ENCODE measurements around the gene NSUN3. TPM values are rescaled to one million over a fixed set of nuclear protein-coding genes. Genes with fewer than 3 reads are reported as not detected.
"Not testable (repeated sequence)": the region's sequence is repeated elsewhere in the genome, so short reads cannot be mapped to it uniquely, and the experiment has no call there.

NSUN3 gene
- total and polyA plus RNA-seq, 2 donors (not counting 1 experiment from before 2014, with no cell fraction given): 6.5 to 25.7 TPM

DNA sequence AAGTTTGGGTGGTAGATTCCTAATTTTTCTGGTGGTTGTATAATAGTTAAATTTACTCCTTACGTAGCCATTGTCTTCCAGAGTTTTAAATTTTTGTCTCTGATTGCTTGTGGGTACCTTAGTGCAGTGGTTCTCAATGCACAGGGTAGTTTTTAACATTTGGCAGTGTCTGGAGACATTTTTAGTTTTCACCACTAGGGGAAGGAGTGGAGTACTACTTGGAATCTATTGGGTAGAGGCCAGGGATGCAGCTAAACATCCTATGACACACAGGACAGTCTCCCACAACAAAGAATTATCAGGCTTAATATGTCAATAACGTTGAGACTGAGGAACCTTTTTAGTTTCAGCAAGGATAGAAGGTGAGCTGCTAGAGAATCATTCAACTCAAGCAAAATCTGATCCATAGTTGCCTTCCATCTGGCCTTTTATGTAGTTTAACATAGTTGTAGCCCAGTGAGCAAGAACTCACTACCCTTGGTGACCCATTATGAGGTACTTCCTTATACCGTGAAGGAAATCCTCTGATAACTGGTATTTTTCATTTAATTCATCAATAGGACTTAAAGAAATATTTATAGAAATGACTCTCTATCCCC lies 25.9 kb upstream of the NSUN3 start:
- H3K27me3 Mint-ChIP-seq: no peaks in the 10 kb centered on the region
- Histone ChIP-seq H3K4me1 (ENCODE audit: control insufficient read depth in 2 of 2, insufficient read depth in 2 of 2, low read length in 2 of 2) (no peaks in the 10 kb centered on the region), H3K4me2 (replicated peaks; ENCODE audit: low read depth, low read length, poor library complexity, severe bottlenecking) (no peak overlapping the region), H3K9me3 (ENCODE audit: control extremely low read depth in 1 of 3, control insufficient read depth in 2 of 3, insufficient read depth in 1 of 3, low read length in 2 of 3) (no peaks in the 10 kb centered on the region), H3K27me3 (replicated peaks in 1 of 4; ENCODE audit: control extremely low read depth in 1 of 4, control insufficient read depth in 3 of 4, insufficient read depth in 4 of 4, low read length in 3 of 4) (no peaks in the 10 kb centered on the region), H3K4me3 (ENCODE audit: control extremely low read depth in 1 of 5, extremely low read depth in 1 of 5, insufficient read depth in 1 of 5, low read depth in 2 of 5, low read length in 4 of 5) (no peak overlapping the region), H3K27ac (ENCODE audit: low read length in 2 of 2) (no peak overlapping the region), H4K20me1 (ENCODE audit: control insufficient read depth, insufficient read depth, low read length, poor library complexity, severe bottlenecking) (no peaks in the 10 kb centered on the region), H2AFZ (ENCODE audit: insufficient read depth, low read depth, low read length, poor library complexity, severe bottlenecking) (no peak overlapping the region), H3K9ac (ENCODE audit: low read length) (no peak overlapping the region), H3K79me2 (ENCODE audit: control insufficient read depth, insufficient read depth, low read length) (no peaks in the 10 kb centered on the region), H3K36me3 (replicated peaks in 1 of 2; ENCODE audit: control extremely low read depth in 1 of 2, control insufficient read depth in 1 of 2, extremely low read depth in 1 of 2, insufficient read depth in 2 of 2, low read length in 1 of 2) (no peaks in the 10 kb centered on the region)
- WGBS (ENCODE audit: insufficient coverage): no CpG with 5 or more reads among the region's 3 CpGs
- H3K27ac Mint-ChIP-seq: no peak overlapping the region
- ChIA-PET CTCF (interaction anchor here (1.0 to 2.1 kb wide), 4 partner anchors 11 to 33 kb away, joined by 3 to 10 read pairs (median 5); partner anchors contain the start of genes DHFR2 and NSUN3), POLR2A (no interaction called here)
- TF ChIP-seq CTCF (IDR thresholded peaks at IDR 0.05): peak; percentile 50
- TF ChIP-seq EZH2 (IDR thresholded peaks at IDR 0.05; ENCODE audit: borderline replicate concordance, insufficient read depth, low read depth, low read length, poor library complexity, severe bottlenecking): no peak
- intact Hi-C loops (cut with micrococcal nuclease): no loop called here
- no peaks in the 10 kb centered on the region for H3K9me3 Mint-ChIP-seq (ENCODE audit: insufficient read depth)
- no peaks in the 10 kb centered on the region for H3K4me1 Mint-ChIP-seq
- ATAC-seq (ENCODE audit: low read depth): peak; percentile 17
- DNase-seq: no peak
- no peak overlapping the region for H3K4me3 Mint-ChIP-seq

- Mint-ChIP-seq H3K4me1 (no peaks in the 10 kb centered on the region), H3K9me3 (ENCODE audit: insufficient read depth) (no peaks in the 10 kb centered on the region), H3K27me3 (no peaks in the 10 kb centered on the region), H3K4me3 (no peak overlapping the region), H3K27ac (no peak overlapping the region)
- no peak overlapping the region for H3K9ac ChIP-seq (ENCODE audit: low read length)
- H3K27ac ChIP-seq (ENCODE audit: low read length in 2 of 2): no peak overlapping the region
- TF ChIP-seq CTCF (IDR thresholded peaks at IDR 0.05) (no peak), EZH2 (IDR thresholded peaks at IDR 0.05; ENCODE audit: borderline replicate concordance, insufficient read depth, low read depth, low read length, poor library complexity, severe bottlenecking) (no peak)
- H3K79me2 ChIP-seq (ENCODE audit: control insufficient read depth, insufficient read depth, low read length): no peaks in the 10 kb centered on the region
- POLR2A ChIA-PET: no interaction called here
- H2AFZ ChIP-seq (ENCODE audit: insufficient read depth, low read depth, low read length, poor library complexity, severe bottlenecking): no peak overlapping the region
- no peaks in the 10 kb centered on the region for H4K20me1 ChIP-seq (ENCODE audit: control insufficient read depth, insufficient read depth, low read length, poor library complexity, severe bottlenecking)
- H3K36me3 ChIP-seq (replicated peaks in 1 of 2; ENCODE audit: control extremely low read depth in 1 of 2, control insufficient read depth in 1 of 2, extremely low read depth in 1 of 2, insufficient read depth in 2 of 2, low read length in 1 of 2): no peaks in the 10 kb centered on the region
- DNase-seq (no peak), ATAC-seq (ENCODE audit: low read depth) (no peak)
- no peak overlapping the region for H3K4me3 ChIP-seq (ENCODE audit: control extremely low read depth in 1 of 5, extremely low read depth in 1 of 5, insufficient read depth in 1 of 5, low read depth in 2 of 5, low read length in 4 of 5)
- no CpG with 5 or more reads among the region's 1 CpG for WGBS (ENCODE audit: insufficient coverage)
- no peak overlapping the region for H3K4me2 ChIP-seq (replicated peaks; ENCODE audit: low read depth, low read length, poor library complexity, severe bottlenecking)
- peaks cover 0 to 10% (median 0%) of the 10 kb centered on the region in 3 donors for H3K9me3 ChIP-seq (ENCODE audit: control extremely low read depth in 1 of 3, control insufficient read depth in 2 of 3, insufficient read depth in 1 of 3, low read length in 2 of 3)
- intact Hi-C loops (cut with micrococcal nuclease): no loop called here
- H3K27me3 ChIP-seq (replicated peaks in 1 of 4; ENCODE audit: control extremely low read depth in 1 of 4, control insufficient read depth in 3 of 4, insufficient read depth in 4 of 4, low read length in 3 of 4): no peaks in the 10 kb centered on the region
- H3K4me1 ChIP-seq (ENCODE audit: control insufficient read depth in 2 of 2, insufficient read depth in 2 of 2, low read length in 2 of 2): no peaks in the 10 kb centered on the region
- CTCF ChIA-PET: no interaction called here
Measured at GRCh38 chr3:94043285-94043684, 19.6 kb upstream of the NSUN3 start.

- H3K27me3 ChIP-seq (replicated peaks in 1 of 4; ENCODE audit: control extremely low read depth in 1 of 4, control insufficient read depth in 3 of 4, insufficient read depth in 4 of 4, low read length in 3 of 4); DNase-seq; H3K4me3 Mint-ChIP-seq; H3K9ac ChIP-seq (ENCODE audit: low read length); H3K27ac Mint-ChIP-seq; H3K4me3 ChIP-seq (ENCODE audit: control extremely low read depth in 1 of 5, extremely low read depth in 1 of 5, insufficient read depth in 1 of 5, low read depth in 2 of 5, low read length in 4 of 5); H3K9me3 Mint-ChIP-seq (ENCODE audit: insufficient read depth); H3K27me3 Mint-ChIP-seq; H3K27ac ChIP-seq (ENCODE audit: low read length in 2 of 2); H2AFZ ChIP-seq (ENCODE audit: insufficient read depth, low read depth, low read length, poor library complexity, severe bottlenecking); H3K79me2 ChIP-seq (ENCODE audit: control insufficient read depth, insufficient read depth, low read length); H3K4me1 ChIP-seq (ENCODE audit: control insufficient read depth in 2 of 2, insufficient read depth in 2 of 2, low read length in 2 of 2); intact Hi-C loops (cut with micrococcal nuclease); H3K36me3 ChIP-seq (replicated peaks in 1 of 2; ENCODE audit: control extremely low read depth in 1 of 2, control insufficient read depth in 1 of 2, extremely low read depth in 1 of 2, insufficient read depth in 2 of 2, low read length in 1 of 2); H4K20me1 ChIP-seq (ENCODE audit: control insufficient read depth, insufficient read depth, low read length, poor library complexity, severe bottlenecking); H3K4me1 Mint-ChIP-seq; H3K4me2 ChIP-seq (replicated peaks; ENCODE audit: low read depth, low read length, poor library complexity, severe bottlenecking); ATAC-seq (ENCODE audit: low read depth); CTCF ChIA-PET; POLR2A ChIA-PET: not testable (repeated sequence)
- peaks cover 0 to 10% (median 0%) of the 10 kb centered on the region in 3 donors for H3K9me3 ChIP-seq (ENCODE audit: control extremely low read depth in 1 of 3, control insufficient read depth in 2 of 3, insufficient read depth in 1 of 3, low read length in 2 of 3)
- 97% methylated on average over 42 of the region's 61 CpGs for WGBS (ENCODE audit: insufficient coverage)
Measured at GRCh38 chr3:94044100-94044936, 18.5 kb upstream of the NSUN3 start.
